NCI-H2227 (cell line): Measurements from ENCODE around the gene ETS1.

Source experiments
- DNase-seq: peaks from one replicate; lab custom pipeline; 2025; ENCODE audit not compliant: unreplicated experiment; lab: John Stamatoyannopoulos, UW

ETS1 gene

GRCh38 chr11:128521682-128522054, 65.7 kb downstream of the ETS1 start:
- no peak for DNase-seq

- DNase-seq = no peak
These were observed 66.3 kb downstream of the ETS1 start for GRCh38 chr11:128520888-128521681.

GRCh38 chr11:128520206-128520887, 67.0 kb downstream of the ETS1 start:
- no peak for DNase-seq

- DNase-seq = no peak
These were observed 68.0 kb downstream of the ETS1 start for GRCh38 chr11:128519338-128519737.

GRCh38 chr11:128518493-128519207, 68.7 kb downstream of the ETS1 start:
- DNase-seq = no peak

- no peak for DNase-seq
These were observed 69.7 kb downstream of the ETS1 start for GRCh38 chr11:128517451-128518230.

- DNase-seq = no peak
These were observed 70.5 kb downstream of the ETS1 start for GRCh38 chr11:128516886-128517285.

- DNase-seq = no peak
These were observed 71.3 kb downstream of the ETS1 start for GRCh38 chr11:128515826-128516778.

- DNase-seq = no peak
These were observed 72.3 kb downstream of the ETS1 start for GRCh38 chr11:128515086-128515485.

- no peak for DNase-seq
These were observed 73.3 kb downstream of the ETS1 start for GRCh38 chr11:128513915-128514681.

GRCh38 chr11:128512474-128512996, 74.8 kb downstream of the ETS1 start:
- DNase-seq = no peak

GRCh38 chr11:128511712-128512111, 75.6 kb downstream of the ETS1 start:
- DNase-seq = no peak

- DNase-seq = no peak
These were observed 77.6 kb downstream of the ETS1 start for GRCh38 chr11:128509621-128510389.

- DNase-seq = no peak
These were observed 78.4 kb downstream of the ETS1 start for GRCh38 chr11:128508770-128509510.

- DNase-seq = no peak
These were observed 79.4 kb downstream of the ETS1 start for GRCh38 chr11:128507936-128508335.

GRCh38 chr11:128506999-128507611, 80.3 kb downstream of the ETS1 start:
- DNase-seq = no peak

GRCh38 chr11:128506356-128506755, 81.0 kb downstream of the ETS1 start:
- DNase-seq = no peak
